Activated CD4-positive, alpha-beta memory T cell treated with anti-CD3 and anti-CD28 coated beads, Interleukin-2, amount 10 ng/mL, durations not matched to agents 7 days and 5 days (primary cell): ENCODE data around the gene CNGA3. TPM values are rescaled to one million over a fixed set of nuclear protein-coding genes. Genes with fewer than 3 reads are reported as not detected.
A peak's percentile ranks its signal among the peaks of the same experiment; 100 is the strongest.
"Not testable (repeated sequence)": the region's sequence is repeated elsewhere in the genome, so short reads cannot be mapped to it uniquely, and the experiment has no call there.

Experiments
- CTCF ChIA-PET: fragments of 350-600 bp; sonication (Branson Sonifier 250); formaldehyde crosslinking; loops from one replicate; lab custom pipeline; 2021; ENCODE audit warnings: antibody characterized with exemption, inconsistent platforms; lab: Charles Lee
- POLR2A ChIA-PET: fragments of 350-600 bp; sonication (Branson Sonifier 250); formaldehyde crosslinking; loops from one replicate; lab custom pipeline; 2021; ENCODE audit warnings: antibody characterized with exemption; lab: Charles Lee
- DNase-seq: peaks from one replicate; pipeline ENCODE4 v3.0.0-alpha.2; 2020
- H3K27ac Mint-ChIP-seq: one replicate; pipeline ENCODE4 v1.8.0; 2021; ENCODE audit warnings: mild to moderate bottlenecking, mixed read lengths
- H3K27me3 Mint-ChIP-seq: one replicate; pipeline ENCODE4 v1.8.0; 2021; ENCODE audit warnings: mixed read lengths
- H3K36me3 Mint-ChIP-seq: one replicate; pipeline ENCODE4 v1.8.0; 2021; ENCODE audit warnings: low read depth, mixed read lengths
- H3K4me1 Mint-ChIP-seq: one replicate; pipeline ENCODE4 v1.8.0; 2021; ENCODE audit warnings: mixed read lengths
- H3K4me3 Mint-ChIP-seq: one replicate; pipeline ENCODE4 v1.8.0; 2021; ENCODE audit warnings: mild to moderate bottlenecking, mixed read lengths
- H3K9me3 Mint-ChIP-seq: one replicate; pipeline ENCODE4 v1.8.0; 2021; ENCODE audit warnings: mixed read lengths
- total RNA-seq, 2 experiments: library from RNA; stranded (reverse); gene quantifications; one replicate each; pipeline ENCODE4 v1.2.3, GENCODE V29; 2021

Gene CNGA3
- total RNA-seq = not detected

DNA sequence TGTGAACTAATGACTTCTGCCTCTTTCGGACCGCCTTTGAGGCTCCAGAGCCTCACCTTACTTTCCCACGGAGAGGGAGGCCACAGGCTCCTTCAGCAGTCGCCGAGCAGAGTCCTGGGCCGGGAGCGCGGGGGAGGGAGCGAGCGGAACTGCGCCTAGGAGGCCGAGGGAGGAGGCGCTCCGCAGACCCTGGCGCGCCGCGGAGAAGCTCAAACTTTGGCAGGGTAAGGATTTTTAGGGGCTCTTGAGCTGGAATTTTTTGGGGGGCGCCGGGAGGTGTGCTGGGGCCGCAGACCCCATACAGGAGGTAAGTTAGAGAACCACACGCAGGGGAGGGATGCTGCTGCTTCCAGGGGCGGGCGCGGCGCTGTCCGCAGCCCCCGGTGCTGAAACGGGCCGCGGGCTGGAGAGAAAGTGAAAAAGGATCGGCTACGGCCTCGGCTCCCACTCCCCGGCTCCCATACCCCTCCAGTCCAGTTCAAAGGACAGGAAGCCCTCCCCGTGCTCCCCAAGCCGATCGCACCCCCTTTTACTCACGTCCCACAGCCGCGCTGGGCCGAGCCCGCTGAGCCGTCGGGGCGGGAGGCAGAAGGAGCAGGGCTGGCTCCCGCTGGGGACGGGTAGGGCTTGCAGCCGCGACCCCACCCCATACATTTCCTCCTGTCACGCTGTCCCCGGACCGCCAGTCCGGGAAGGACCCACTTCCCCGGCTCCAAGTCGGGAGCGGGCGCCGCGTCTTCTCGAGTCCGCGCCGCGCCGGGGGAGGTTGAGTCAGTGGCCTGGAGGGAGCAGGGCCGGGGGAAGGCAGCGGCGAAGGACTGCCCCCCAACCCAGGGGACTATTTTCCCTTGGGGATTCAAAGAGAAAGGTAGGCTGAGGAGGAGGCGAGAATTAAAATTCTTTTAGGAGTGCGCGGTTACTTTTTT lies at the start of gene CNGA3:
Gene CNGA3, plus strand, starts transcription at position 146 of the 926 bp plus-strand sequence. CDS start 23,520 bp downstream, outside the sequence.
- peaks cover 71% of the 10 kb centered on the region for H3K27me3 Mint-ChIP-seq
- CTCF ChIA-PET = no interaction called here
- H3K4me3 Mint-ChIP-seq = no peak within 1 kb of the TSS
- peaks cover 5% of the 10 kb centered on the region for H3K4me1 Mint-ChIP-seq
- POLR2A ChIA-PET = no interaction called here
- H3K36me3 Mint-ChIP-seq = peaks cover 6% of the 10 kb centered on the region
- H3K9me3 Mint-ChIP-seq = no peaks in the 10 kb centered on the region
- no peak within 1 kb of the TSS for H3K27ac Mint-ChIP-seq
- DNase-seq = peak; percentile 24

GRCh38 chr2:98297817-98298682 lies 48.2 kb upstream of the CNGA3 start:
- no peaks in the 10 kb centered on the region for H3K36me3 Mint-ChIP-seq
- H3K4me1 Mint-ChIP-seq = no peaks in the 10 kb centered on the region
- ChIA-PET CTCF (no interaction called here), POLR2A (no interaction called here)
- H3K27me3 Mint-ChIP-seq = peaks cover 17% of the 10 kb centered on the region
- no peak overlapping the region for H3K27ac Mint-ChIP-seq
- DNase-seq = no peak
- no peaks in the 10 kb centered on the region for H3K9me3 Mint-ChIP-seq
- H3K4me3 Mint-ChIP-seq = no peak overlapping the region

DNA sequence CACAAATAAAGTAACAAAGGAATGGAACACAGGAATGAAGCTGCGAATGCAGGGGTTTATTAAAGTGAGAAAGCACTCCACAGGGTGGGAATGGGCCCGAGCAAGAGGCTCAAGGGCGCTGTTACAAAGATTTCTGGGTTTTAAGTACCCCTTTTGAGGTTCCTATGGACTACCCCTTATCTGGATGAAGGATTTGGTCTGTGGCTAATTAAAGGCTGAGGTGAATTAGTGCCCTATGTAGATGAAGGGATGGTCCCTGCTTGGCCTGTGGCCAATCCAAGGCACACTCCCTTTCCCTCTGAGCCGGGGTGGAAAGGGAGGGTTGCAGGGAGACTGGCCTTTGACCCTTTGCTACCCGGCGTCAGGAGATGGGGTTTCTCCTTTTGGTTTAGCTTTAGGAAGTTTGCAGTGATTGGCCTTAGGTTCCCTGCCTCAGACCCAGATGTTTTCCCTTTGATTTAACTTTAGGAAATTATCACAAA lies 47.5 kb upstream of the CNGA3 start:
- DNase-seq = no peak
- H3K4me1 Mint-ChIP-seq = no peaks in the 10 kb centered on the region
- no peaks in the 10 kb centered on the region for H3K36me3 Mint-ChIP-seq
- ChIA-PET CTCF (no interaction called here), POLR2A (no interaction called here)
- no peaks in the 10 kb centered on the region for H3K9me3 Mint-ChIP-seq
- no peak overlapping the region for H3K27ac Mint-ChIP-seq
- H3K27me3 Mint-ChIP-seq = peaks cover 19% of the 10 kb centered on the region
- H3K4me3 Mint-ChIP-seq = no peak overlapping the region

DNA sequence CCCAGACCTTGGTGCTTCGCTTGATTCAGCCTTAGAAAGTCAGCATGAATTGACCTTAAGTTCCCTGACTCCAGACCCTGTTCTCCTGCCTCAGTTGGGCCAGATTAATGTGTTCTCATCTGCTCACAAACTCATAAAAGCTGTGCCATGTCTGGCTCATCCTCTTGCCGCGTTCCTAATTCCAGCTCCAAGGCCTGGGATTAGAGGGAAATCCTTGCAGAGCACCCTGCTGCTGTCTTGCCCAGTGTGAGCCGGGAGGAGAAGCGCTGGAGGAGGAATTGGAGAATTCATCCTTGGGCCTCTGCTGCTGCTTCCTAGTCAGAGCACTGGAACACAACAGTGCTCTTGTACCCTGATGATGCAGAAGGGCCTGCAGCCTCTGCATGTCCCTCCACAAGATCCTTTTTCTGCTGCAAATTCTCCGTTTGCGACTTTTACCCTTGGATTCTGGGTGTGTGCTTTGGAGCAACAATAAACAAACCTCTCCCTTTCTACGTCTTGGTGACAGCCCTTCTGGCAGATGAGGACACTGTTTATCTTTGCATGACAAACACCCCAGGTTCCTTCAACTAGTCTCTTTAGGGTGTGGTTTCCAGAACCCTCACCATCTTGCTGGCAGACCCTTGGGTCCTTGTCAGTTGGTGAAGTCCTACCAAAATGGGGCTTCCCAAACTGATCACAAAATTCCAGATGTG lies 46.9 kb upstream of the CNGA3 start:
- DNase-seq = no peak
- no peak overlapping the region for H3K27ac Mint-ChIP-seq
- H3K36me3 Mint-ChIP-seq = no peaks in the 10 kb centered on the region
- peaks cover 19% of the 10 kb centered on the region for H3K27me3 Mint-ChIP-seq
- no peaks in the 10 kb centered on the region for H3K9me3 Mint-ChIP-seq
- CTCF ChIA-PET = no interaction called here
- H3K4me1 Mint-ChIP-seq = no peaks in the 10 kb centered on the region
- POLR2A ChIA-PET = no interaction called here
- no peak overlapping the region for H3K4me3 Mint-ChIP-seq

DNA sequence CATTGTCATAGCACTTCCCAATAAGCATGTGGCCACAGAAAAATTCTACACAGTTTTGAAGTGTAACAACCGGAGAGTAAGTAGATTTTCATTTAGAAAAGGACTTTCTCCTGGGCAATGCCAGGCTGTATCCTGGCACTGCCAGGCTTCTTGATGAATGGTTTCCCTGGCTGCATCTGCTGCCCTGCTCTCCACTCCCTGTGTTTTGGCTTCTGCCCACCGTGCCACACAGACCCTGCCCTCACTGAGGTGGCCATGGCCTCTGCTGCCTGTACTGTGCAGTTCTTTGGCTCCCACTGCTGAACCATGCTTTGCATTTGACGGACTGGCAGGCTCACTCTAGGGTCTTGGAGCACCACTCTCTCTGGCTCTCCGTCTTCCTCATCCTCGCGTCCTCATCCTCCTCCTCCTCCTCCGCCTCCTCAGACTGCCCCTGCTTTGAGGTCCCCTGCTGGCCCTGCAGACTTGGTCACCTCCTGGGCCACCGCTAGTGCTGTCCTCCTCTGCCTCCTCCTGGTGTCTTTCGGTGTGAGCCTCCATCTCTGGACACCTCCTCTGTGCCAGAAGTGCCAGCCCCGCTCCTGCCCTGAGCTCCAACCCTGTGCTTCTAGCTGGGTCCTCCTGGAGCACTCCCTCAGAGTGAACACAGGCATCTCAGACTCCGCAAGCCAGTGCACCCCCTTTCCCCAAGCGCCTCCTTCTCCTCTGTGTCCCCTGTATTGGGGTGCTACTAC lies 45.9 kb upstream of the CNGA3 start:
- Mint-ChIP-seq H3K9me3 (no peaks in the 10 kb centered on the region), H3K27me3 (peaks cover 18% of the 10 kb centered on the region), H3K27ac (no peak overlapping the region), H3K36me3 (no peaks in the 10 kb centered on the region), H3K4me3 (no peak overlapping the region), H3K4me1 (no peaks in the 10 kb centered on the region)
- CTCF ChIA-PET = no interaction called here
- DNase-seq = no peak
- POLR2A ChIA-PET = no interaction called here

DNA sequence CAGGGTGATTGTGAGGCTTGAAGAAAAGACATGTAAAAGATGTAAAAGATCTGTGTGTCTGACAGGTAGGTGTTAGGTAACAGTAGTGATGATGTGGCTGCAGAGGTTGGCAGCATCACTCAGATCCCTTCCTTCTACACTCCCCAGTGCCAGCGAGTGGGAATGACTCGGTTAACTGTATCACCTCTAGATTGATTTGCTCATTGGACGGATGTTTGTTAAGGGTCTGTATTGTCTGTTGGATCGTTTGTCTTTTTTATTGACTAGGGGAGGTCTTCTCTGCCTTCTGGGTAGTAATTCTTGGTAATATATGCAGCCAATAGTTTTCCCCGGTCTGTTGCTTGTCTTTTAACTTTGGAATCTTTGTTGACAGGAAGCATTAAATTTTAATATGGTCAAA lies 44.8 kb upstream of the CNGA3 start:
- no peak overlapping the region for H3K27ac Mint-ChIP-seq

GRCh38 chr2:98307131-98307696 lies 39.0 kb upstream of the CNGA3 start:
- peaks cover 26% of the 10 kb centered on the region for H3K27me3 Mint-ChIP-seq
- CTCF ChIA-PET, H3K36me3 Mint-ChIP-seq, DNase-seq, POLR2A ChIA-PET, H3K4me3 Mint-ChIP-seq, H3K4me1 Mint-ChIP-seq, H3K9me3 Mint-ChIP-seq, H3K27ac Mint-ChIP-seq: not testable (repeated sequence)

More for the DNA sequence above, 44.8 kb upstream of the CNGA3 start:
- peaks cover 22% of the 10 kb centered on the region for H3K27me3 Mint-ChIP-seq
- H3K4me1 Mint-ChIP-seq = no peaks in the 10 kb centered on the region
- ChIA-PET CTCF (no interaction called here), POLR2A (no interaction called here)
- no peak overlapping the region for H3K4me3 Mint-ChIP-seq
- H3K36me3 Mint-ChIP-seq = no peaks in the 10 kb centered on the region
- H3K9me3 Mint-ChIP-seq = no peaks in the 10 kb centered on the region
- no peak for DNase-seq

DNA sequence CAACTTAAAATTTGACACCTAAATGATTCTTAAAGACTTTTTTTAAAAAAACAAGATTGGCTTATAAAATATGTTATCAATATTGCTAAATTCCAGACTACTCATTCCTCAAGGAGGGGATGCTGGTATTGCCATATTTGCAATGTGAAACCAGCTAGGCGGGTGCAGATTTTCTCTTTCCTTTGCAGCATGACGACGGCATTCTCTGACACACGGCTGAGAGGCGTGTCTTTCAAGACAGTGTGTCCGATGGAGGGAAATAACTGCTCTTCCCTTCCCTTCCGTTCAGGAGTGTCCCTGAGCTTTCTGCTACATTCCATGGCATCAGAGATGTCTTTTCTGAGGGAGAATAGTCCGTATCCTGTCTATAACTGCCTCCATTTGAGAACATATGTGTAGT lies 38.2 kb upstream of the CNGA3 start:
- Mint-ChIP-seq H3K27ac (no peak overlapping the region), H3K4me3 (no peak overlapping the region), H3K4me1 (no peaks in the 10 kb centered on the region), H3K9me3 (no peaks in the 10 kb centered on the region), H3K27me3 (peaks cover 28% of the 10 kb centered on the region), H3K36me3 (no peaks in the 10 kb centered on the region)
- CTCF ChIA-PET = no interaction called here
- DNase-seq = no peak
- POLR2A ChIA-PET = no interaction called here

- POLR2A ChIA-PET = no interaction called here
- no peak overlapping the region for H3K4me3 Mint-ChIP-seq
Observed at GRCh38 chr2:98308532-98308931, 37.7 kb upstream of the CNGA3 start.

DNA sequence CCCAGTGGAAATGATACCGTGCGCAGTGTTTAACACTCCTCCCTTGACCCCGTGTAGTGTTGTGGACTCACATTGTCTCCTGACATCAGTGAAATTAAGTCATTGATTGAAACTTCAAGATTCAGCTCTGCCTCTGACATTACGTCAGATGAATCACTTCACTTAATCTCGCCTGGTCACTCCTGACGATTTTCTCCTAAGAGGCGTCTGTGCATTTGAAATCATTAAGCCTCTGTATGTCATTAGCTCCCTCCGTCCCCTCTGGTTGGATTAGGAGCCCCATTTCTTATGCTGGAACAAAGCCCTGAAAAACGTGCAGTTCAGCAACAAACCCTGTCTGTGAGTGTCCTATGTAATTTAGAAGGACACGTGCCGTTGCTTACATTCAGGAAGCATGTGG lies 36.7 kb upstream of the CNGA3 start:
- no peak overlapping the region for H3K27ac Mint-ChIP-seq
- ChIA-PET POLR2A (no interaction called here), CTCF (no interaction called here)
- no peaks in the 10 kb centered on the region for H3K36me3 Mint-ChIP-seq
- H3K9me3 Mint-ChIP-seq = no peaks in the 10 kb centered on the region
- H3K4me3 Mint-ChIP-seq = no peak overlapping the region
- no peak for DNase-seq
- peaks cover 37% of the 10 kb centered on the region for H3K27me3 Mint-ChIP-seq
- H3K4me1 Mint-ChIP-seq = no peaks in the 10 kb centered on the region

More at GRCh38 chr2:98308532-98308931, 37.7 kb upstream of the CNGA3 start:
- Mint-ChIP-seq H3K36me3 (no peaks in the 10 kb centered on the region), H3K27me3 (peaks cover 28% of the 10 kb centered on the region), H3K27ac (no peak overlapping the region), H3K4me1 (no peaks in the 10 kb centered on the region), H3K9me3 (no peaks in the 10 kb centered on the region)
- CTCF ChIA-PET = no interaction called here
- DNase-seq = no peak

DNA sequence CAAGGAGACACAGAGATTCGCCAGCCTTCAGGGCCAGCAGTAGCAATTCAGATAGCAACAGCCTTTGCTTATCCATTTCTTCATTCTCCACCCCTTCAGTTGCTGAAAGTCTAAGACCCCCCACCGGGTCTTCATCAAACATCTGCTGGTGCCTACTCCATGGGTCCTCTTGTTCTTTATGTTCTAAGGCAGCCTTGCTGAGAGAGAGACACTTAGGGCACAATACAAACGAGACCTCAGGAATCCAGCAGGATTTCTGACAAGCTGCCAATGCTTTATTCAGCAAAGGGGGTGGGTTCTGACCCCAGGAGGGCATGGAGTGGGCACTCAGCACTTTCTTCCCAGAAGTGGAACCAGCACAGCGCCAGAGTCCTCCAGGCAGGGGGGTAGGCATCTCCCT lies 36.2 kb upstream of the CNGA3 start:
- CTCF ChIA-PET = no interaction called here
- POLR2A ChIA-PET = no interaction called here
- Mint-ChIP-seq H3K9me3 (no peaks in the 10 kb centered on the region), H3K27me3 (peaks cover 34% of the 10 kb centered on the region), H3K4me1 (no peaks in the 10 kb centered on the region), H3K27ac (no peak overlapping the region), H3K4me3 (no peak overlapping the region), H3K36me3 (no peaks in the 10 kb centered on the region)
- DNase-seq = no peak

DNA sequence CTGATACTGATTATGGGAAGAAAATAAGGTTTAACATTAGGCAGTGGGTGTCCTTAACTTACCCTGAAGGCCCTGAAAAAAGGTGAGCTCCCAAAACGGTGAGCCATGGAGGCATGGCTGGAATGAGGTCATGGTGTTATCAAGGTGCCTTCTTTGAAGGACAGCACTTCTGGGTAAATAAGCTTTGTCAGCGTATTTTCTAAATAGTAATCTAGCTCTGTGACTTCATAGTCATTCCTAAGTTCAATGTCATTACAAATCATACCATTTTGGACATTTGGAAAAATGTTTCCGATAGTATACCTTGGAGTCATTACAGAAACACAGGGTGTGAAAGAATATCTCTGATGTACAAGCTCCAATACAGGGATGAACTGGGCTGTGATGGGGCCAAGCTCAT lies 35.2 kb upstream of the CNGA3 start:
- no peaks in the 10 kb centered on the region for H3K9me3 Mint-ChIP-seq
- DNase-seq = no peak
- no peak overlapping the region for H3K4me3 Mint-ChIP-seq
- peaks cover 29% of the 10 kb centered on the region for H3K27me3 Mint-ChIP-seq
- ChIA-PET CTCF (interaction anchor here (0.6 kb wide), 1 partner anchor 12 kb away, joined by 3 read pairs; no protein-coding TSS in a partner anchor), POLR2A (no interaction called here)
- no peaks in the 10 kb centered on the region for H3K4me1 Mint-ChIP-seq
- H3K27ac Mint-ChIP-seq = no peak overlapping the region
- H3K36me3 Mint-ChIP-seq = no peaks in the 10 kb centered on the region
